SK-N-MC (cell line): Measurements from ENCODE around the gene UIMC1.
A peak's percentile ranks its signal among the peaks of the same experiment; 100 is the strongest.

Experiments
- DNase-seq: peaks from one replicate; pipeline ENCODE4 v3.0.0-alpha.2; 2011; ENCODE audit warnings: low read depth, low spot score
- H3K27ac ChIP-seq: fragments of 200-600 bp; sonication (generic); 2 replicates; pipeline ENCODE4 v1.5.1; 2016; ENCODE audit warnings: mixed run types
- H3K36me3 ChIP-seq: fragments of 200-600 bp; sonication (generic); 2 replicates; pipeline ENCODE4 v1.6.1; 2017; ENCODE audit warnings: antibody characterized with exemption, low read length, mixed read lengths; ENCODE audit not compliant: insufficient read depth
- H3K4me3 ChIP-seq: fragments of 200-600 bp; sonication (generic); 2 replicates; pipeline ENCODE4 v1.5.1; 2016
- H3K9ac ChIP-seq: fragments of 200-600 bp; sonication (generic); 2 replicates; pipeline ENCODE4 v1.8.0; 2017; ENCODE audit warnings: mixed run types, mixed read lengths; ENCODE audit not compliant: insufficient read length
- H3K9me3 ChIP-seq: fragments of 200-600 bp; sonication (generic); 2 replicates; pipeline ENCODE4 v1.6.1; 2017; ENCODE audit warnings: low read depth, mild to moderate bottlenecking, antibody characterized with exemption, low read length, moderate library complexity, mixed read lengths
- EZH2 ChIP-seq: fragments of 200-600 bp; sonication (generic); IDR thresholded peaks from one replicate; pipeline ENCODE4 v1.6.1; 2017; ENCODE audit warnings: antibody characterized with exemption
- FOXP2 ChIP-seq: optimal IDR thresholded peaks from 2 replicates; pipeline ENCODE3; 2011; ENCODE audit warnings: mild to moderate bottlenecking, moderate library complexity; ENCODE audit not compliant: insufficient read depth; ENCODE audit errors: extremely low read length, control extremely low read depth
- POLR2AphosphoS5 ChIP-seq: IDR thresholded peaks from 2 replicates; pipeline ENCODE4 v1.6.1; 2012; ENCODE audit warnings: mild to moderate bottlenecking, low read depth, low read length, borderline replicate concordance

UIMC1 gene

GRCh38 chr5:176900780-176901204 is 105.8 kb downstream of the UIMC1 start:
- no peak overlapping the region for H3K4me3 ChIP-seq
- no peak overlapping the region for H3K27ac ChIP-seq
- TF ChIP-seq FOXP2 (no peak), EZH2 (no peak), POLR2AphosphoS5 (no peak)
- H3K36me3 ChIP-seq = peaks cover 30% of the 10 kb centered on the region
- H3K9me3 ChIP-seq = no peaks in the 10 kb centered on the region
- H3K9ac ChIP-seq = no peak overlapping the region
- no peak for DNase-seq

GRCh38 chr5:176899946-176900779 is 106.4 kb downstream of the UIMC1 start:
- no peak overlapping the region for H3K27ac ChIP-seq
- H3K36me3 ChIP-seq = peaks cover 24% of the 10 kb centered on the region
- no peaks in the 10 kb centered on the region for H3K9me3 ChIP-seq
- H3K9ac ChIP-seq = no peak overlapping the region
- TF ChIP-seq FOXP2 = no peak
- 0 out of 2 replicates have a peak, but pooled peaks have one; percentile 32 for TF ChIP-seq POLR2AphosphoS5
- DNase-seq = no peak
- H3K4me3 ChIP-seq = no peak overlapping the region

GRCh38 chr5:176899296-176899891 is 107.2 kb downstream of the UIMC1 start, which contains the start of gene HK3:
TSS of gene HK3 (minus strand) at chr5:176899346. CDS start at chr5:176896159, 3,187 bp downstream.
- no peak for DNase-seq

GRCh38 chr5:176897263-176897662 is 109.3 kb downstream of the UIMC1 start:
- TF ChIP-seq EZH2 (no peak), POLR2AphosphoS5 (no peak), FOXP2 (no peak)
- H3K9me3 ChIP-seq = no peaks in the 10 kb centered on the region
- no peaks in the 10 kb centered on the region; the same call in 1 of the 2 replicates for H3K36me3 ChIP-seq
- no peak overlapping the region for H3K27ac ChIP-seq
- no peak for DNase-seq
- H3K9ac ChIP-seq = no peak overlapping the region
- H3K4me3 ChIP-seq = no peak overlapping the region

More at GRCh38 chr5:176899296-176899891, 107.2 kb downstream of the UIMC1 start, which contains the start of gene HK3:
- no peak within 1 kb of the TSS for H3K9ac ChIP-seq
- H3K4me3 ChIP-seq = no peak within 1 kb of the TSS
- no peaks in the 10 kb centered on the region for H3K9me3 ChIP-seq
- H3K27ac ChIP-seq = no peak within 1 kb of the TSS
- TF ChIP-seq FOXP2 (no peak), POLR2AphosphoS5 (no peak), EZH2 (no peak)
- H3K36me3 ChIP-seq = peaks cover 17% of the 10 kb centered on the region

- Histone ChIP-seq H3K4me3 (no peak overlapping the region), H3K27ac (no peak overlapping the region), H3K9ac (no peak overlapping the region), H3K36me3 (no peaks in the 10 kb centered on the region), H3K9me3 (no peaks in the 10 kb centered on the region)
- DNase-seq = no peak
- no peak for TF ChIP-seq POLR2AphosphoS5
- no peak for TF ChIP-seq FOXP2
- no peak for TF ChIP-seq EZH2
Observed at GRCh38 chr5:176895831-176896230, 110.7 kb downstream of the UIMC1 start.

- H3K4me3 ChIP-seq = no peak overlapping the region
- no peak overlapping the region for H3K27ac ChIP-seq
- no peak for TF ChIP-seq EZH2
- TF ChIP-seq POLR2AphosphoS5 = no peak
- no peak for TF ChIP-seq FOXP2
- no peak for DNase-seq
- H3K36me3 ChIP-seq = no peaks in the 10 kb centered on the region
- no peak overlapping the region for H3K9ac ChIP-seq
- no peaks in the 10 kb centered on the region for H3K9me3 ChIP-seq
Observed at GRCh38 chr5:176894298-176894697, 112.3 kb downstream of the UIMC1 start.

GRCh38 chr5:176892663-176893062 is 113.9 kb downstream of the UIMC1 start:
- no peak for DNase-seq
- Histone ChIP-seq H3K27ac (no peak overlapping the region), H3K36me3 (no peaks in the 10 kb centered on the region), H3K9ac (no peak overlapping the region), H3K9me3 (no peaks in the 10 kb centered on the region), H3K4me3 (no peak overlapping the region)
- no peak for TF ChIP-seq EZH2
- no peak for TF ChIP-seq FOXP2

GRCh38 chr5:176891331-176891958 is 115.1 kb downstream of the UIMC1 start:
- H3K9me3 ChIP-seq = no peaks in the 10 kb centered on the region
- H3K4me3 ChIP-seq = no peak overlapping the region
- no peak overlapping the region for H3K27ac ChIP-seq
- TF ChIP-seq FOXP2 = no peak
- no peak for TF ChIP-seq POLR2AphosphoS5
- TF ChIP-seq EZH2 = no peak
- no peak overlapping the region for H3K9ac ChIP-seq
- no peak for DNase-seq
- no peaks in the 10 kb centered on the region for H3K36me3 ChIP-seq
